Right kidney (tissue), 9 donors: ENCODE results near the gene CYBRD1.
"Not testable (repeated sequence)": the region's sequence is repeated elsewhere in the genome, so short reads cannot be mapped to it uniquely, and the experiment has no call there.

Experiments used
- DNase-seq: peaks from one replicate; pipeline ENCODE4 v3.0.0-alpha.2; 2016
- long read RNA-seq, 8 donors: transcript quantifications; one replicate each; lab custom pipeline, GENCODE V29; 2026

CYBRD1 gene, protein sequence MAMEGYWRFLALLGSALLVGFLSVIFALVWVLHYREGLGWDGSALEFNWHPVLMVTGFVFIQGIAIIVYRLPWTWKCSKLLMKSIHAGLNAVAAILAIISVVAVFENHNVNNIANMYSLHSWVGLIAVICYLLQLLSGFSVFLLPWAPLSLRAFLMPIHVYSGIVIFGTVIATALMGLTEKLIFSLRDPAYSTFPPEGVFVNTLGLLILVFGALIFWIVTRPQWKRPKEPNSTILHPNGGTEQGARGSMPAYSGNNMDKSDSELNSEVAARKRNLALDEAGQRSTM
- long read RNA-seq, donor 1, full-length matches to known transcripts, result 16 of 16 reads
- long read RNA-seq, donor 1, partial matches to known transcripts, result 0 of 16 reads
- long read RNA-seq, donor 1, other reads (novel, unspliced or antisense), result 0 of 16 reads
- long read RNA-seq, donor 2, full-length matches to known transcripts, result 8 of 8 reads
- long read RNA-seq, donor 2, partial matches to known transcripts, result 0 of 8 reads
- long read RNA-seq, donor 2, other reads (novel, unspliced or antisense), result 0 of 8 reads
- long read RNA-seq, donor 3, full-length matches to known transcripts, result 8 of 19 reads
- long read RNA-seq, donor 3, partial matches to known transcripts, result 11 of 19 reads
- long read RNA-seq, donor 3, other reads (novel, unspliced or antisense), result 0 of 19 reads
- long read RNA-seq, donor 4, full-length matches to known transcripts, result 12 of 17 reads
- long read RNA-seq, donor 4, partial matches to known transcripts, result 0 of 17 reads
- long read RNA-seq, donor 4, other reads (novel, unspliced or antisense), result 5 of 17 reads
- long read RNA-seq, donor 5, full-length matches to known transcripts, result 12 of 12 reads
- long read RNA-seq, donor 5, partial matches to known transcripts, result 0 of 12 reads
- long read RNA-seq, donor 5, other reads (novel, unspliced or antisense), result 0 of 12 reads
- long read RNA-seq, donor 6, full-length matches to known transcripts, result 13 of 13 reads
- long read RNA-seq, donor 6, partial matches to known transcripts, result 0 of 13 reads
- long read RNA-seq, donor 6, other reads (novel, unspliced or antisense), result 0 of 13 reads
- long read RNA-seq, donor 7, full-length matches to known transcripts, result 18 of 18 reads
- long read RNA-seq, donor 7, partial matches to known transcripts, result 0 of 18 reads
- long read RNA-seq, donor 7, other reads (novel, unspliced or antisense), result 0 of 18 reads
- long read RNA-seq, donor 8, full-length matches to known transcripts, result 15 of 15 reads
- long read RNA-seq, donor 8, partial matches to known transcripts, result 0 of 15 reads
- long read RNA-seq, donor 8, other reads (novel, unspliced or antisense), result 0 of 15 reads

- peak; percentile 84 for DNase-seq
Measured at GRCh38 chr2:171522052-171522787, at the start of gene CYBRD1. TSS of gene CYBRD1 (plus strand) at chr2:171522474. CDS start at chr2:171522546, 72 bp downstream.

DNA sequence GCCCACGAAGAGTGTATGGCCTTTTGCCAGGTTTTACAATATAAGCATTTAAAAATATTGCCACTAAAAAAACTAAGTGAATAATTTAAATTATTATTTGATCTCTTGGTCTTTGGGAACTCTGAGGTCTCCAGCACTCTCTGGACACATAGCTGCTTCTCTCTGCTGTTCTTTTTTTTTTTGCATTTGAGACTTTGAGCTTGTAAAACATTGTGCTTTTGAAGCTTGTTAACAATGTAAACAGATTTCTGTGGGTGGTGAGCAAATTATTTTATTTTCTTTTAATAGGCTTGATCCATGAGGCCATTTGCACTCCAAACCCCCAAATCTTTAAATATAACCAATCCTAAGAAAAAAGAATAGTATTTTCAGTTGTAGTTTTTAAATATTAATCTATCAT lies 46.3 kb upstream of the CYBRD1 start:
- no peak for DNase-seq

DNA sequence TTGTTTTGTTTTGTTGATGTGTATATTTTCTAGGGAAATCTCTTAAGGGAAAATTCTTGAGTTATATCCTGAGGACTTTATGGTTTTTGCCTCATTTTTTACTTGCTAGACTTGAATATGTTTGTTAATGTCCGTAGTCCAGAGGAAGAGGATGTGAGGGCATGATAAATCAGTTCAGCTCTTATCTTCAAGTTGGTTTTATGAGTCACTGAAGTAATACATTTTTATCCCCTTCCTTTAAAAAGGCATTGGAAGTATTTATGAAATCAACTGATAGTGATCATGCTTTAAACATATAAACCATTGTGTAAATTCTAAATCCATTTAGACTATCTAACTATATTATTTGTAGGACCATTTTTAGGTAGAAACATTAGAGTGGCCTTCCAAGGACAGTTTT lies 43.9 kb upstream of the CYBRD1 start:
- no peak for DNase-seq

DNA sequence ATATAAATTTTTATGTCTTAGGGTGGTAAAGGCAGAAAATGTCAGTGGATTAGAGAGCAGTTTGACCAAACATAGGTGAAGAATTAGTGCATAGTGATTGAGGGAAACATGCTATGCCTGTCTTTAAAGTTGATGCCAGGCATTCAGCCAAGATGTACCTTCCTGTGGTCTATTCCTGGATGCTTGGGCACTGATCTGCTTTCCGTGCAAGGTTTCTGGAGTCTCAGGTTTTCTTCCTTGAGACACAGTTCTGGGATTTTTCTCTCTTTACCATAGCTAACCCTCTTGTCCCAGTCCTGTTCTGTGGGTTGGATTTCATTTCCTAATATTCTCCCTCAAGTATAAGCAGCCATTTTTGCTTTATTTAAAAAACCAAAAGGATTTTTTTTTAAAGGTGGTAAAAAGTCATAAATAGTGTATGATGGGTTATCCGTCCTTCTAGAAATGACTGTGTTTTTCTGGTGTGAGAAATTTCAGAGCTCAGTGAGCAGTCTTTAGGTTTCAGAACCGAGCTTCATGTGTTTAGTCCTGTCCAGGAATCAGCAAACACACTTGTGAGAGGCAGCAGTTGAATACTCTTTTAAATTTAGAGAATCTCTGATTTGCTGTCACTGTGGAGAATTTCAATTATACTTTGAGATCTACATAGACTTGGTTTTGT lies 43.0 kb upstream of the CYBRD1 start:
- no peak for DNase-seq

DNA sequence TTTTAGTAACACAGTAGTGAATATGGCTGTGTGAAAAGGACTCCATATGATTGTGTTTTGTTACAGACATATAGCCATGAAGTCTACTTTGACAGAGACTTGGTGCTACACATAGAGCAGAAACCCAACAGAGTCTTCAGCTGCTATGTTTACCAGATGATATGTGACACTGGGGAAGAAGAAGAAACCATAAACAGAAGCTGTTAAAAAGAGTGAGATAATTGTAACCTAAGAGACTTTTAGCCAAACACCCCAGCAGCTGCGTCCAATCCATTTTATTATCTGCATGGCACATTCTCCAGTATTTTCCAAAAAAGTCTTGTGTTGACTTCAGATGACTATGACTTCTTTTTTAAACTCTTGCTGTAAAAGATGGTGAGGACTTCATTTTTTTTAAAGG lies 41.4 kb upstream of the CYBRD1 start:
- DNase-seq, result peak; percentile 6

DNA sequence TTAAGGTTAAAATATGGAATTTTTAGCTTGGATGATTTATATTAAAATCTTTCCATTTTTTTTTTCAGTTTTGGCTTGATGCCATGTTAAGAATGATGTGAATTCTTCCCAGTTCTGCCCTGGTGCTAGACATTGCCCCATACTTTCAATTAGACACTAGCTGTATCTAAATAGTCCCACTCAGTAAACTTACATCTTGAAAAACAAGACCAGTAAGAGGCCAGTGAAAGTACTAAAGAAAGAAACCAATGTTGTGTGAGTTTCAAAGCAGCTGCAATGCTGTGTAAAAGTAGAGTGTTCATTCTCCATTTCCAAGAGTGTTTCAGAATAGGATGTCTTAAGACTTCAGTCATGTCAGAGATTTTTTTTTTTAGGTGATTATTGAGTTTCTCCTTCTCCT lies 40.0 kb upstream of the CYBRD1 start:
- no peak for DNase-seq

DNA sequence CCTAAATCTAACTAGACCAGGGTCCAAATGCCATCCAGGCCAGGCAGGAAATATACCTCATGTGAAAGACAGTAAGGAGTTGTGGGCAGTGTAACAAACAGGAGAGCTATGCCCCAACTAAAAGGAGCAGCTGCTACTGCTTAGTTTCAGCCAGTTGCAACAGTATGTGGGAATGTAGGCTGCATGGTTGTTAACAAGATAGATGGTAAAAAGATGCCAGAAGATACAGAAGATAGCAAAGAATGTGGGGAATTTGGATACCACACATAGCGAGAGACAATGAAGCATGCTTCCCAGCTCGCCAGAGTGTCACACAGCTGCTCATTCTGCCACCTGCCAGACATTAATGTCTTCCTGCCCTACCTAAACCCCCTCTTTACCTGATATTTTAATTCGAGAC lies 39.4 kb upstream of the CYBRD1 start:
- no peak for DNase-seq

- no peak for DNase-seq
Measured at GRCh38 chr2:171483793-171484192, 38.5 kb upstream of the CYBRD1 start.

GRCh38 chr2:171485116-171485515 lies 37.2 kb upstream of the CYBRD1 start:
- no peak for DNase-seq

GRCh38 chr2:171487201-171487600 lies 35.1 kb upstream of the CYBRD1 start:
- no peak for DNase-seq

DNA sequence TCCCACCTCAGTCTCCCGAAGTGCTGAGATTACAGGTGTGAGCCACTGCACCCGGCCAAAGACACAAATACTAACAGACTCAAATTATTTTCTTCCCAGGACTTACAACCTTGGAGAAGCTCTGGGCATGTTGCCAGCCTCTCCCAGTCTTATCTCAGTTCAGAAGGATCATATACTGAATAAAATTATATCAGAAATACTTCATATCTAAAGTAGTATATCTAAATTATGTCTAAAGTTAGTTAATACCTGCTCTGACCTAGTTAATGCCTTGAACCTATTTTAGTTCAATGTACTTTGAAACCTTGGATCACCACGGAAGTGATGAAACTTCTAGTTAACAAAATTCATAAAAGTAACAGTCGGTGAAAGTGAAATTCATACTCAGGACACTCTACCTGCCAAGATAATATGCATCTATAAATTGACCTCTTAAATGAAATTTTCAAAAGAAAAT lies 34.4 kb upstream of the CYBRD1 start:
- DNase-seq, result no peak

DNA sequence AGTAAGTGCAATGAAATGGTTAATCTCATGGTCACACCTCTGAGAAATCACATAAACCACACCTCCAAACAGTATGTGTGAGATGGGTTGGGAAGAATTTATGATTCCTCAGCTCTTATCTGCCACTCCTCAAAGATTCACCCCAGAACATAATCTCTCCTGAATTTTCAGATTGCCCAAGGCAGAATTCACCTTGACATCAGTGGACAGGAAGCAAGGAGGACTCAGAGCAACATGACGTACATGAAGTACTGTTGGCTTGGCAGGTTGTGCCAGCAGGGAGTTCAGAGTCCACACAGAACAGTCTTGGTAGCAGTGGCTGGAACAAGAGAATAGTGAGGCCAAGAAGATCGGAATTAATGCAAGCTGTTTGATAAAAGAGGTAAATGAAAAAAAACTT lies 31.7 kb upstream of the CYBRD1 start:
- no peak for DNase-seq

DNA sequence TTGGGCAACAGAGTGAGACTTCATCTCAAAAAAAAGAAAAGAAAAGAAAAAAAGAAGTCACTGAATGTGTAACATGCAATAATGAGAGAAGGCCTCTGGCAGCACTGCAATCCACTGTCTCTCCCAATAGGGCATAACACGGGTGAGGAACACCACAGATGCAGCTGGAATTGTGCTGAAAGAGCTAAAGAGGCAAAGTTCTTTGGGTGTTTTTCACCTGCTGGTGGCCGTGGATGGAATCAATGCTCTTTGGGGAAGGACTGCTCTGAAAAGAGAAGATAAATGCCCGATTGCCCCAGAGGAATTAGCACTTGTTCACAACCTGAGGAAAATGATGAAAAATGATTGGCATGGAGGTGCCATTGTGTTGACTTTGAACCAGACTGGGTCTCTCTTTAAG lies 31.0 kb upstream of the CYBRD1 start:
- no peak for DNase-seq

GRCh38 chr2:171492664-171493063 lies 29.6 kb upstream of the CYBRD1 start:
- no peak for DNase-seq

DNA sequence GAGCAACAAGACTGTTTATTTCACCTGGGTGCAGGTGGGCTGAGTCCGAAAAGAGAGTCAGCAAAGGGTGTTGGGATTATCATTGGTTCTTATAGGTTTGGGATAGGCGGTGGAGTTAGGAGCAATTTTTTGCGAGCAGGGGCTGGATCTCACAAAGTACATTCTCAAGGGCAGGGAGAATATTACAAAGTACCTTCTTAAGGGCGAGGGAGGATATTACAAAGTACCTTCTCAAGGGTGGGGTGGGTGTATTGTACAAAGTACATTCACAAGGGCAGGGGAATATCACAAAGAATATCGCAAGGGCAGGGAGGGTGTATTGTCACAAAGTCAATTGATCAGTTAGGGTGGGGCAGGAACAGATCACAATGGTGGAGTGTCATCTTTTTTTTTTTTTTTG lies 24.6 kb upstream of the CYBRD1 start:
- DNase-seq, result not testable (repeated sequence)

- no peak for DNase-seq
Measured at GRCh38 chr2:171505374-171505773, 16.9 kb upstream of the CYBRD1 start.

- DNase-seq, result no peak
Measured at GRCh38 chr2:171509945-171510731, 12.1 kb upstream of the CYBRD1 start.

DNA sequence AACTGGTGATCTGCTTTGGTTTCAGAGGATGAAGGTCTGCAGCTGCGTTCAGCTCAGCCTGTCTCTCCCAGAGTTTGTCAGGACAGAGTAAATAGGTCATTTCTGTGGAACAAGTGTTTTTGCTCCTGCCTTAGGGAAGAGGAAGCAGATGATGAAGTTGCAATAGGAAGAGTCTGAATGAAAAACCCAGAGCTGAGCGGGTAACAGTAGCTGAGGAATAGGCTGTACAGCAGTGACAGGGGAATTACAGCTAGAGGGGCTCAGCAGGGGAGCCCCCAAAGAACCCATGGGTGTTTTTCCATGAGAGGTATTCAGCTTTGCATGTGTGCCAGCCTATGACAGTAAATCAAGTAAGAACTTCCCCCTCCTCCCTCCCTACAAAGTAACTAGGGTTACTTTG lies 10.3 kb upstream of the CYBRD1 start:
- DNase-seq, result no peak

- DNase-seq, result no peak
Measured at GRCh38 chr2:171512683-171513195, 9.5 kb upstream of the CYBRD1 start.

GRCh38 chr2:171513719-171514160 lies 8.5 kb upstream of the CYBRD1 start:
- DNase-seq, result no peak
